Neural progenitor cell (in vitro differentiated cells): Measurements from ENCODE around the gene KIAA1210.

ENCODE experiments used
- CTCF ChIP-seq: fragments of 200-600 bp; sonication (generic); IDR thresholded peaks from 2 replicates; pipeline ENCODE4 v1.5.1; 2017; ENCODE audit warnings: antibody characterized with exemption, mild to moderate bottlenecking
- EZH2phosphoT487 ChIP-seq: fragments of 200-600 bp; sonication (generic); IDR thresholded peaks from 2 replicates; pipeline ENCODE4 v1.6.1; 2017; ENCODE audit warnings: antibody characterized with exemption

- TF ChIP-seq CTCF = no peak
- no peak for TF ChIP-seq EZH2phosphoT487
These were observed 3.3 kb upstream of the KIAA1210 start for GRCh38 chrX:119130911-119131310.
